OCI-LY1 (cell line): ENCODE data around the gene FAU.
"Not testable (repeated sequence)": the region's sequence is repeated elsewhere in the genome, so short reads cannot be mapped to it uniquely, and the experiment has no call there.

Source experiments
- CTCF ChIP-seq: fragments of 200-600 bp; sonication (generic), shearing (Covaris generic); IDR thresholded peaks from 2 replicates; pipeline ENCODE4 v1.5.1; 2017; ENCODE audit warnings: mild to moderate bottlenecking, antibody characterized with exemption, low read length, moderate library complexity, mixed read lengths
- EZH2 ChIP-seq: fragments of 200-600 bp; sonication (generic), shearing (Covaris generic); IDR thresholded peaks from 2 replicates; pipeline ENCODE4 v1.8.0; 2017; ENCODE audit warnings: borderline replicate concordance, mixed run types, mild to moderate bottlenecking, antibody characterized with exemption, low read length, moderate library complexity, mixed read lengths

GRCh38 chr11:65150131-65150508 is 28.2 kb upstream of the FAU start:
- TF ChIP-seq CTCF, EZH2: not testable (repeated sequence)
